ENCODE measurements around the gene BPIFB2. TPM values are rescaled to one million over a fixed set of nuclear protein-coding genes. Genes with fewer than 3 reads are reported as not detected.

Gene BPIFB2
- total and polyA plus RNA-seq, 2 donors (not counting 1 experiment from before 2014, with no cell fraction given) = not detected

GRCh38 chr20:33005908-33006775 lies 1.4 kb upstream of the BPIFB2 start:
- DNase-seq (ENCODE audit: low read depth in 2 of 2) = no peak
- no peak for TF ChIP-seq EZH2 (IDR thresholded peaks at IDR 0.05; ENCODE audit: low read length, missing control alignments)
- no peak for TF ChIP-seq CTCF (conservative IDR thresholded peaks at IDR 0.05 in 1 of 2, IDR thresholded peaks at IDR 0.05 in 1 of 2; ENCODE audit: low read depth in 1 of 2, low read length in 2 of 2)
- Histone ChIP-seq H3K9me3 (ENCODE audit: control insufficient read depth, insufficient read depth, low read depth, low read length) (no peaks in the 10 kb centered on the region), H3K4me2 (ENCODE audit: extremely low read depth, insufficient read depth, low read length) (no peak overlapping the region), H4K20me1 (ENCODE audit: control insufficient read depth, extremely low read depth, insufficient read depth, low read length) (no peaks in the 10 kb centered on the region), H3K4me1 (ENCODE audit: control insufficient read depth, extremely low read depth, insufficient read depth, low read length) (no peaks in the 10 kb centered on the region), H3K79me2 (ENCODE audit: control insufficient read depth, insufficient read depth, low read length) (no peaks in the 10 kb centered on the region), H3K27me3 (ENCODE audit: control insufficient read depth, insufficient read depth, low read length) (no peaks in the 10 kb centered on the region), H3K27ac (ENCODE audit: insufficient read depth, low read length) (no peak overlapping the region), H2AFZ (ENCODE audit: low read length) (no peak overlapping the region), H3K4me3 (replicated peaks in 1 of 4; ENCODE audit: control extremely low read depth in 1 of 4, insufficient read depth in 1 of 4, low read depth in 3 of 4, low read length in 4 of 4) (no peak overlapping the region), H3K9ac (ENCODE audit: insufficient read depth, low read length) (no peak overlapping the region), H3K36me3 (ENCODE audit: control insufficient read depth, insufficient read depth, low read length) (no peaks in the 10 kb centered on the region)

GRCh38 chr20:33006776-33007375 lies 628 bp upstream of the BPIFB2 start:
- no peaks in the 10 kb centered on the region for H3K9me3 ChIP-seq (ENCODE audit: control insufficient read depth, insufficient read depth, low read depth, low read length)
- H3K36me3 ChIP-seq (ENCODE audit: control insufficient read depth, insufficient read depth, low read length) = no peaks in the 10 kb centered on the region
- H2AFZ ChIP-seq (ENCODE audit: low read length) = no peak overlapping the region
- H3K4me1 ChIP-seq (ENCODE audit: control insufficient read depth, extremely low read depth, insufficient read depth, low read length) = no peaks in the 10 kb centered on the region
- H4K20me1 ChIP-seq (ENCODE audit: control insufficient read depth, extremely low read depth, insufficient read depth, low read length) = no peaks in the 10 kb centered on the region
- no peak for DNase-seq (ENCODE audit: low read depth in 2 of 2)
- TF ChIP-seq EZH2 (IDR thresholded peaks at IDR 0.05; ENCODE audit: low read length, missing control alignments) (no peak), CTCF (conservative IDR thresholded peaks at IDR 0.05 in 1 of 2, IDR thresholded peaks at IDR 0.05 in 1 of 2; ENCODE audit: low read depth in 1 of 2, low read length in 2 of 2) (no peak)
- H3K27ac ChIP-seq (ENCODE audit: insufficient read depth, low read length) = no peak overlapping the region
- H3K4me2 ChIP-seq (ENCODE audit: extremely low read depth, insufficient read depth, low read length) = no peak overlapping the region
- H3K79me2 ChIP-seq (ENCODE audit: control insufficient read depth, insufficient read depth, low read length) = no peaks in the 10 kb centered on the region
- no peaks in the 10 kb centered on the region for H3K27me3 ChIP-seq (ENCODE audit: control insufficient read depth, insufficient read depth, low read length)
- no peak overlapping the region for H3K9ac ChIP-seq (ENCODE audit: insufficient read depth, low read length)
- H3K4me3 ChIP-seq (replicated peaks in 1 of 4; ENCODE audit: control extremely low read depth in 1 of 4, insufficient read depth in 1 of 4, low read depth in 3 of 4, low read length in 4 of 4) = no peak overlapping the region

- Histone ChIP-seq H3K27me3 (ENCODE audit: control insufficient read depth, insufficient read depth, low read length) (no peaks in the 10 kb centered on the region), H3K9me3 (ENCODE audit: control insufficient read depth, insufficient read depth, low read depth, low read length) (no peaks in the 10 kb centered on the region), H3K4me2 (ENCODE audit: extremely low read depth, insufficient read depth, low read length) (no peak overlapping the region), H3K4me1 (ENCODE audit: control insufficient read depth, extremely low read depth, insufficient read depth, low read length) (no peaks in the 10 kb centered on the region), H3K79me2 (ENCODE audit: control insufficient read depth, insufficient read depth, low read length) (no peaks in the 10 kb centered on the region), H3K36me3 (ENCODE audit: control insufficient read depth, insufficient read depth, low read length) (no peaks in the 10 kb centered on the region), H2AFZ (ENCODE audit: low read length) (no peak overlapping the region), H3K9ac (ENCODE audit: insufficient read depth, low read length) (no peak overlapping the region), H4K20me1 (ENCODE audit: control insufficient read depth, extremely low read depth, insufficient read depth, low read length) (no peaks in the 10 kb centered on the region), H3K4me3 (replicated peaks in 1 of 4; ENCODE audit: control extremely low read depth in 1 of 4, insufficient read depth in 1 of 4, low read depth in 3 of 4, low read length in 4 of 4) (no peak overlapping the region), H3K27ac (ENCODE audit: insufficient read depth, low read length) (no peak overlapping the region)
- no peak for DNase-seq (ENCODE audit: low read depth in 2 of 2)
- TF ChIP-seq EZH2 (IDR thresholded peaks at IDR 0.05; ENCODE audit: low read length, missing control alignments) (no peak), CTCF (conservative IDR thresholded peaks at IDR 0.05 in 1 of 2, IDR thresholded peaks at IDR 0.05 in 1 of 2; ENCODE audit: low read depth in 1 of 2, low read length in 2 of 2) (no peak)
Measured at GRCh38 chr20:33008336-33009213, 1.1 kb downstream of the BPIFB2 start.

All from fibroblast of lung (primary cell).